IMR-90 (cell line): ENCODE data around the gene CDH13. TPM values are rescaled to one million over a fixed set of nuclear protein-coding genes. Genes with fewer than 3 reads are reported as not detected.

Source experiments
- ATAC-seq: fragments of 200-7000 bp; cut with Tn5 transposase; 2 replicates; pipeline ENCODE4 v1.9.1; 2020; ENCODE audit warnings: low read depth, mild to moderate bottlenecking, moderate library complexity
- BruUV-seq: library from RNA; stranded (reverse); fragments of 400-500 nt; replicated peaks from 2 replicates; lab custom pipeline; 2021; lab: Mats Ljungman, UMichigan
- CTCF ChIA-PET: fragments of 300-600 bp; formaldehyde crosslinking; extraction: SDS; loops from one replicate; lab custom pipeline; 2021; ENCODE audit warnings: antibody characterized with exemption; lab: Yijun Ruan, JAX
- POLR2A ChIA-PET: fragments of 300-600 bp; sonication (Branson Sonifier 250); formaldehyde crosslinking; loops from one replicate; lab custom pipeline; 2022; ENCODE audit warnings: antibody characterized with exemption; ENCODE audit not compliant: unreplicated experiment; lab: Charles Lee
- DNase-seq: peaks from one replicate; pipeline ENCODE4 v3.0.0; 2013
- H2AFZ ChIP-seq: replicated peaks from 2 replicates; pipeline ENCODE3; 2013; ENCODE audit warnings: low read length, mild to moderate bottlenecking; ENCODE audit not compliant: poor library complexity
- H2AK5ac ChIP-seq: 2 replicates; pipeline ENCODE4 v1.6.1; 2013; ENCODE audit warnings: low read depth, low read length, inconsistent platforms
- H2AK9ac ChIP-seq: replicated peaks from 2 replicates; pipeline ENCODE3; 2013; ENCODE audit warnings: mild to moderate bottlenecking, low read depth, low read length, moderate library complexity; ENCODE audit not compliant: poor library complexity
- H2BK120ac ChIP-seq: 2 replicates; pipeline ENCODE4 v1.6.1; 2013; ENCODE audit warnings: low read depth, low read length, inconsistent platforms
- H2BK15ac ChIP-seq: 3 replicates; pipeline ENCODE4 v1.6.1; 2013; ENCODE audit warnings: low read depth, low read length, inconsistent platforms
- H2BK20ac ChIP-seq: 2 replicates; pipeline ENCODE4 v1.6.1; 2013; ENCODE audit warnings: low read depth, mild to moderate bottlenecking, inconsistent platforms, low read length, moderate library complexity
- H2BK5ac ChIP-seq: 2 replicates; pipeline ENCODE4 v1.6.1; 2013; ENCODE audit warnings: mild to moderate bottlenecking, low read depth, low read length, inconsistent platforms; ENCODE audit not compliant: poor library complexity, severe bottlenecking
- H3K14ac ChIP-seq: replicated peaks from 2 replicates; pipeline ENCODE4 v1.6.1; 2013; ENCODE audit warnings: low read depth, low read length, inconsistent platforms
- H3K18ac ChIP-seq: 2 replicates; pipeline ENCODE4 v1.6.1; 2013; ENCODE audit warnings: low read depth, low read length, control low read depth
- H3K23ac ChIP-seq: 2 replicates; pipeline ENCODE4 v1.6.1; 2013; ENCODE audit warnings: low read depth, low read length, inconsistent platforms
- H3K27ac ChIP-seq: 2 replicates; pipeline ENCODE4 v1.5.1; 2013; ENCODE audit warnings: mild to moderate bottlenecking, control low read depth, low read length; ENCODE audit not compliant: insufficient read depth
- H3K27me3 ChIP-seq: 2 replicates; pipeline ENCODE4 v1.6.1; 2013; ENCODE audit warnings: low read length; ENCODE audit not compliant: control insufficient read depth, insufficient read depth
- H3K36me3 ChIP-seq: 2 replicates; pipeline ENCODE4 v1.6.1; 2013; ENCODE audit warnings: low read length, mixed read lengths; ENCODE audit not compliant: control insufficient read depth, insufficient read depth
- H3K4ac ChIP-seq: 2 replicates; pipeline ENCODE4 v1.6.1; 2013; ENCODE audit warnings: low read depth, low read length, inconsistent platforms
- H3K4me1 ChIP-seq: 2 replicates; pipeline ENCODE4 v1.6.1; 2013; ENCODE audit warnings: low read length, mixed read lengths; ENCODE audit not compliant: control insufficient read depth, insufficient read depth
- H3K4me2 ChIP-seq: 2 replicates; pipeline ENCODE4 v1.6.1; 2013; ENCODE audit warnings: low read depth, mild to moderate bottlenecking, control low read depth, low read length, moderate library complexity
- H3K4me3 ChIP-seq: 2 replicates; pipeline ENCODE4 v1.5.1; 2013; ENCODE audit warnings: low read depth, mild to moderate bottlenecking, control low read depth, low read length, moderate library complexity; ENCODE audit not compliant: insufficient read depth
- H3K56ac ChIP-seq: 2 replicates; pipeline ENCODE4 v1.6.1; 2013; ENCODE audit warnings: low read length, inconsistent platforms; ENCODE audit not compliant: insufficient read depth; ENCODE audit errors: extremely low read depth
- H3K79me1 ChIP-seq, 2 experiments: 2 replicates each; pipeline ENCODE4 v1.6.1; 2013; ENCODE audit warnings: low read length in 2 of 2, inconsistent platforms in 1 of 2, low read depth in 1 of 2
- H3K9ac ChIP-seq: 2 replicates; pipeline ENCODE4 v1.6.1; 2013; ENCODE audit warnings: low read depth, low read length, control low read depth
- H3K9me1 ChIP-seq: 2 replicates; pipeline ENCODE4 v1.6.1; 2013; ENCODE audit warnings: low read length, inconsistent platforms; ENCODE audit not compliant: insufficient read depth
- H3K9me3 ChIP-seq: 2 replicates; pipeline ENCODE4 v1.6.1; 2013; ENCODE audit warnings: low read length; ENCODE audit not compliant: control insufficient read depth, insufficient read depth
- H4K20me1 ChIP-seq: 2 replicates; pipeline ENCODE4 v1.6.1; 2013; ENCODE audit warnings: low read length, inconsistent platforms; ENCODE audit not compliant: insufficient read depth
- H4K5ac ChIP-seq: 2 replicates; pipeline ENCODE4 v1.6.1; 2013; ENCODE audit warnings: mild to moderate bottlenecking, low read depth, low read length, control low read depth
- H4K8ac ChIP-seq, 2 experiments: 2 replicates each; pipeline ENCODE4 v1.6.1; 2013; ENCODE audit warnings: low read depth in 2 of 2, low read length in 2 of 2, control low read depth in 1 of 2, inconsistent platforms in 1 of 2
- H4K91ac ChIP-seq: 2 replicates; pipeline ENCODE4 v1.6.1; 2013; ENCODE audit warnings: low read depth, low read length, inconsistent platforms; ENCODE audit not compliant: insufficient read depth
- BHLHE40 ChIP-seq: fragments of 150-350 bp; IDR thresholded peaks from 2 replicates; pipeline ENCODE4 v1.6.1; 2016; ENCODE audit warnings: mild to moderate bottlenecking, low read depth, low read length
- CEBPB ChIP-seq: IDR thresholded peaks from 2 replicates; pipeline ENCODE4 v1.6.1; 2012; ENCODE audit warnings: low read depth, low read length, improper control_type of control experiment
- CHD1 ChIP-seq: IDR thresholded peaks from 2 replicates; pipeline ENCODE4 v1.6.1; 2012; ENCODE audit warnings: low read depth, low read length, improper control_type of control experiment
- CTCF ChIP-seq: conservative IDR thresholded peaks from 2 replicates; pipeline ENCODE4 v1.5.1; 2012; ENCODE audit warnings: mild to moderate bottlenecking, low read depth, low read length, improper control_type of control experiment
- ELK1 ChIP-seq: fragments of 150-350 bp; IDR thresholded peaks from 2 replicates; pipeline ENCODE4 v1.6.1; 2016; ENCODE audit warnings: low read depth, mild to moderate bottlenecking, low read length, moderate library complexity, borderline replicate concordance
- FOS ChIP-seq: fragments of 150-350 bp; IDR thresholded peaks from 2 replicates; pipeline ENCODE4 v1.6.1; 2016; ENCODE audit warnings: low read depth, low read length
- MAFK ChIP-seq: IDR thresholded peaks from 2 replicates; pipeline ENCODE4 v1.6.1; 2012; ENCODE audit warnings: low read depth, low read length, improper control_type of control experiment
- MAZ ChIP-seq: IDR thresholded peaks from 2 replicates; pipeline ENCODE4 v1.6.1; 2012; ENCODE audit warnings: low read depth, mild to moderate bottlenecking, low read length, improper control_type of control experiment, moderate library complexity, borderline replicate concordance
- MXI1 ChIP-seq: IDR thresholded peaks from 2 replicates; pipeline ENCODE4 v1.6.1; 2012; ENCODE audit warnings: low read depth, mild to moderate bottlenecking, low read length, moderate library complexity, borderline replicate concordance
- POLR2A ChIP-seq: IDR thresholded peaks from 2 replicates; pipeline ENCODE4 v1.6.1; 2012; ENCODE audit warnings: mild to moderate bottlenecking, low read depth, low read length
- RAD21 ChIP-seq: IDR thresholded peaks from 2 replicates; pipeline ENCODE4 v1.6.1; 2012; ENCODE audit warnings: low read length, improper control_type of control experiment
- RCOR1 ChIP-seq: IDR thresholded peaks from 2 replicates; pipeline ENCODE4 v1.6.1; 2012; ENCODE audit warnings: mild to moderate bottlenecking, low read length, improper control_type of control experiment; ENCODE audit not compliant: insufficient replicate concordance
- RFX5 ChIP-seq: IDR thresholded peaks from 2 replicates; pipeline ENCODE4 v1.8.0; 2012; ENCODE audit warnings: low read depth, mild to moderate bottlenecking, low read length, moderate library complexity
- SMC3 ChIP-seq: fragments of 150-350 bp; IDR thresholded peaks from 2 replicates; pipeline ENCODE4 v1.6.1; 2016; ENCODE audit warnings: low read depth, mild to moderate bottlenecking, antibody characterized with exemption, low read length, moderate library complexity
- USF2 ChIP-seq: fragments of 150-350 bp; IDR thresholded peaks from 2 replicates; pipeline ENCODE4 v1.6.1; 2017; ENCODE audit warnings: mild to moderate bottlenecking, antibody characterized with exemption, low read length, low read depth
- WGBS, 2 experiments: methylation state at CpG; one replicate each; pipeline versions ENCODE4 v1.1.5 to v1.1.7; 2013; ENCODE audit warnings: missing lambda C conversion rate in 2 of 2; ENCODE audit not compliant: insufficient read length in 1 of 2; ENCODE audit errors: extremely low coverage in 2 of 2; 5-methylcytosine and 5-hydroxymethylcytosine counted together
- dilution Hi-C: fragments of 300-500 bp; cut with HindIII; formaldehyde crosslinking; loops from one replicate; pipeline ENCODE4 v1.14.3; 2018; ENCODE audit warnings: low sequenced_read_pairs; ENCODE audit not compliant: unreplicated experiment
- in situ Hi-C: fragments of 300-500 bp; cut with MboI; formaldehyde crosslinking; loops from 3 replicates; pipeline ENCODE4 v1.14.3; 2019; ENCODE audit warnings: low sequenced_read_pairs, inconsistent platforms, mixed read lengths
- intact Hi-C: fragments of 100-400 bp; cut with micrococcal nuclease; formaldehyde crosslinking; loops from 2 replicates; pipeline ENCODE4 v1.10.0; 2022
- polyA plus RNA-seq, 3 experiments: library from polyadenylated mRNA; depleted of rRNA; stranded (reverse); fragments of >200 nt; gene quantifications; 2 replicates each; pipeline ENCODE4 v1.2.3, GENCODE V29; 2012; ENCODE audit warnings: low replicate concordance in 1 of 3
- total RNA-seq: library from RNA; depleted of rRNA; stranded (reverse); fragments of >200 nt; gene quantifications from 2 replicates; pipeline ENCODE4 v1.2.3, GENCODE V29; 2012

CDH13 gene
- total and polyA plus RNA-seq, 2 of the 4 experiments (the other 2 are of a cell fraction), result 61.6 to 74.7 TPM

- in situ Hi-C loops (no loop called here), dilution Hi-C loops (no loop called here)
- POLR2A ChIA-PET, result no interaction called here
These were observed 881.5 kb downstream of the CDH13 start for GRCh38 chr16:83508295-83508694.

More at GRCh38 chr16:83508295-83508694, 881.5 kb downstream of the CDH13 start:
- no peak for TF ChIP-seq RFX5
- no peak for TF ChIP-seq ELK1
- no peak for TF ChIP-seq POLR2A
- no peak for TF ChIP-seq CEBPB
- no peak for TF ChIP-seq MAZ
- no peak for TF ChIP-seq BHLHE40
- no peak for TF ChIP-seq MAFK
- no peak for TF ChIP-seq CHD1
- TF ChIP-seq SMC3, result no peak
- no peak for TF ChIP-seq RAD21
- TF ChIP-seq CTCF, result no peak
- TF ChIP-seq RCOR1, result no peak
- no peak for TF ChIP-seq FOS
- no peak for TF ChIP-seq USF2
- no peak for TF ChIP-seq MXI1
- Histone ChIP-seq H4K91ac (no peak overlapping the region), H3K27me3 (no peaks in the 10 kb centered on the region), H2BK20ac (no peak overlapping the region), H3K4ac (no peak overlapping the region), H3K27ac (no peak overlapping the region), H2AK9ac (no peak overlapping the region), H4K8ac (no peak overlapping the region), H2AK5ac (no peak overlapping the region), H3K4me2 (no peak overlapping the region), H3K9me3 (no peaks in the 10 kb centered on the region), H2BK15ac (no peak overlapping the region), H3K9me1 (peaks cover 3% of the 10 kb centered on the region), H3K79me1 (no peaks in the 10 kb centered on the region), H2BK5ac (no peak overlapping the region), H3K23ac (no peak overlapping the region), H3K36me3 (no peaks in the 10 kb centered on the region), H2AFZ (no peak overlapping the region), H4K5ac (no peak overlapping the region), H3K14ac (no peak overlapping the region), H3K4me1 (no peaks in the 10 kb centered on the region), H3K4me3 (no peak overlapping the region), H3K18ac (no peak overlapping the region), H2BK120ac (no peak overlapping the region), H3K56ac (no peak overlapping the region), H3K9ac (no peak overlapping the region), H4K20me1 (no peaks in the 10 kb centered on the region)
- CTCF ChIA-PET, result no interaction called here
- DNase-seq, result no peak
- BruUV-seq, result no TSS peak
- WGBS, 2 experiments, result 82% methylated on average over 2 of the region's 6 CpGs; no CpG with 5 or more reads in 1 of the 2 experiments
- intact Hi-C loops, result no loop called here
- no peak for ATAC-seq
